Measurements from ENCODE around the gene PGAP6. TPM values are rescaled to one million over a fixed set of nuclear protein-coding genes. Genes with fewer than 3 reads are reported as not detected.

Gene PGAP6
- total and polyA plus RNA-seq, 2 of the 13 experiments (the other 11 are each of a cell fraction or from before 2014, with no cell fraction given): 52.7 to 136 TPM

DNA sequence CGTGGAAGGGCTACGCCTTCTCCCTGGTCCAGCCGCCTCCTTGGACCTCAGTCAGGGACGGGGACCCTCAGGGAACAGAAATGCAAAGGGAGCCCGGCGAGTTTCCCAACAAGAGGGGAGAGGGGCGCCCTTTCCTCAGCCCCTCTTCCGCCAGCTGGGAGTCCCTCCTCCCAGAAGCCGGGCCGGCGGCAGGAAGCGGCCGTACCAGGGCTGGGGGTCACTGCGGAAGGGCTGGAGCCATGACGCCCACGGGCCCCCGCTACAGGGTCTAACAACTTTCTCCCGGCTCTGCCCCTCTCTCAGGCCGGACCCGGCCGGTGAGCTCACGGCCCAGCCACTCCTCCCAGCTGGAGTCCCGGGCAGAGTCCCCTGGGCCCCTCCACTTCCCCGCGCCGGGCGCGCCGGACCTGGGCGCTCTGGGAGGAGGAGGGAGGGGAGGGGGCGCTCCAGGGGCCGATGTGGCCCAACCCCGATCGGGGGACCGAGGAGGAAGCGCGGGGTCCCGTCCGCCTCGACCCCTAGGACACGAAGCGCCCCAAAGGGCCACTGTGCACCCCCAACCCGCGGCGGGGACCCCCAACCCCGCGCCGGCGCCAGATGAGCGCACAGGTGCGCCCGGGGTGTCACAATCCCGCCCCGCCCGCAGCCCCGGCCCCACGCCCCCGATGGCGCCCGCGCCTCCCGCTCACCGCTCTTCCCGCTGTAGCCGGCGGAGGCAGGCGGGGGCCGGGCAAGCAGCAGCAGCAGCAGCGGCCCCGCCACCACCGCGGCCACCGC is 578 bp downstream of the PGAP6 start (continued):
- TF ChIP-seq, protein P1, sequence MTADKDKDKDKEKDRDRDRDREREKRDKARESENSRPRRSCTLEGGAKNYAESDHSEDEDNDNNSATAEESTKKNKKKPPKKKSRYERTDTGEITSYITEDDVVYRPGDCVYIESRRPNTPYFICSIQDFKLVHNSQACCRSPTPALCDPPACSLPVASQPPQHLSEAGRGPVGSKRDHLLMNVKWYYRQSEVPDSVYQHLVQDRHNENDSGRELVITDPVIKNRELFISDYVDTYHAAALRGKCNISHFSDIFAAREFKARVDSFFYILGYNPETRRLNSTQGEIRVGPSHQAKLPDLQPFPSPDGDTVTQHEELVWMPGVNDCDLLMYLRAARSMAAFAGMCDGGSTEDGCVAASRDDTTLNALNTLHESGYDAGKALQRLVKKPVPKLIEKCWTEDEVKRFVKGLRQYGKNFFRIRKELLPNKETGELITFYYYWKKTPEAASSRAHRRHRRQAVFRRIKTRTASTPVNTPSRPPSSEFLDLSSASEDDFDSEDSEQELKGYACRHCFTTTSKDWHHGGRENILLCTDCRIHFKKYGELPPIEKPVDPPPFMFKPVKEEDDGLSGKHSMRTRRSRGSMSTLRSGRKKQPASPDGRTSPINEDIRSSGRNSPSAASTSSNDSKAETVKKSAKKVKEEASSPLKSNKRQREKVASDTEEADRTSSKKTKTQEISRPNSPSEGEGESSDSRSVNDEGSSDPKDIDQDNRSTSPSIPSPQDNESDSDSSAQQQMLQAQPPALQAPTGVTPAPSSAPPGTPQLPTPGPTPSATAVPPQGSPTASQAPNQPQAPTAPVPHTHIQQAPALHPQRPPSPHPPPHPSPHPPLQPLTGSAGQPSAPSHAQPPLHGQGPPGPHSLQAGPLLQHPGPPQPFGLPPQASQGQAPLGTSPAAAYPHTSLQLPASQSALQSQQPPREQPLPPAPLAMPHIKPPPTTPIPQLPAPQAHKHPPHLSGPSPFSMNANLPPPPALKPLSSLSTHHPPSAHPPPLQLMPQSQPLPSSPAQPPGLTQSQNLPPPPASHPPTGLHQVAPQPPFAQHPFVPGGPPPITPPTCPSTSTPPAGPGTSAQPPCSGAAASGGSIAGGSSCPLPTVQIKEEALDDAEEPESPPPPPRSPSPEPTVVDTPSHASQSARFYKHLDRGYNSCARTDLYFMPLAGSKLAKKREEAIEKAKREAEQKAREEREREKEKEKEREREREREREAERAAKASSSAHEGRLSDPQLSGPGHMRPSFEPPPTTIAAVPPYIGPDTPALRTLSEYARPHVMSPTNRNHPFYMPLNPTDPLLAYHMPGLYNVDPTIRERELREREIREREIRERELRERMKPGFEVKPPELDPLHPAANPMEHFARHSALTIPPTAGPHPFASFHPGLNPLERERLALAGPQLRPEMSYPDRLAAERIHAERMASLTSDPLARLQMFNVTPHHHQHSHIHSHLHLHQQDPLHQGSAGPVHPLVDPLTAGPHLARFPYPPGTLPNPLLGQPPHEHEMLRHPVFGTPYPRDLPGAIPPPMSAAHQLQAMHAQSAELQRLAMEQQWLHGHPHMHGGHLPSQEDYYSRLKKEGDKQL (CRISPR knock-in tag; IDR thresholded peaks at IDR 0.05; ENCODE audit: low read depth): no peak
- TF ChIP-seq ZFY (CRISPR knock-in tag; IDR thresholded peaks at IDR 0.05) (peak; percentile 65), DNMT3B (CRISPR knock-in tag; conservative IDR thresholded peaks at IDR 0.05) (no peak), FOXK2 (IDR thresholded peaks at IDR 0.05) (no peak), MXD4 (CRISPR knock-in tag; IDR thresholded peaks at IDR 0.05) (peak; percentile 53; the same call in 1 of the 2 replicates), SPEN (CRISPR knock-in tag; IDR thresholded peaks at IDR 0.05; ENCODE audit: low read depth) (peak; percentile 49; the same call in 1 of the 2 replicates), POLR2AphosphoS2 (IDR thresholded peaks at IDR 0.05; ENCODE audit: low read depth, low read length) (no peak), ZNF10 (CRISPR knock-in tag; IDR thresholded peaks at IDR 0.05; ENCODE audit: borderline replicate concordance, low read depth) (no peak), PHF8 (CRISPR knock-in tag; IDR thresholded peaks at IDR 0.05) (peak; percentile 54; the same call in 1 of the 2 replicates), ZNF230 (CRISPR knock-in tag; IDR thresholded peaks at IDR 0.05) (no peak), PHF20 (CRISPR knock-in tag; IDR thresholded peaks at IDR 0.05) (peak; percentile 13; the same call in 1 of the 2 replicates), ZNF768 (CRISPR knock-in tag; IDR thresholded peaks at IDR 0.05) (0 out of 2 replicates have a peak, but pooled peaks have one; percentile 11), ZNF3 (CRISPR knock-in tag; IDR thresholded peaks at IDR 0.05) (no peak)
- TF ChIP-seq, protein P2, sequence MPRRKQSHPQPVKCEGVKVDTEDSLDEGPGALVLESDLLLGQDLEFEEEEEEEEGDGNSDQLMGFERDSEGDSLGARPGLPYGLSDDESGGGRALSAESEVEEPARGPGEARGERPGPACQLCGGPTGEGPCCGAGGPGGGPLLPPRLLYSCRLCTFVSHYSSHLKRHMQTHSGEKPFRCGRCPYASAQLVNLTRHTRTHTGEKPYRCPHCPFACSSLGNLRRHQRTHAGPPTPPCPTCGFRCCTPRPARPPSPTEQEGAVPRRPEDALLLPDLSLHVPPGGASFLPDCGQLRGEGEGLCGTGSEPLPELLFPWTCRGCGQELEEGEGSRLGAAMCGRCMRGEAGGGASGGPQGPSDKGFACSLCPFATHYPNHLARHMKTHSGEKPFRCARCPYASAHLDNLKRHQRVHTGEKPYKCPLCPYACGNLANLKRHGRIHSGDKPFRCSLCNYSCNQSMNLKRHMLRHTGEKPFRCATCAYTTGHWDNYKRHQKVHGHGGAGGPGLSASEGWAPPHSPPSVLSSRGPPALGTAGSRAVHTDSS (CRISPR knock-in tag; conservative IDR thresholded peaks at IDR 0.05): no peak
- TF ChIP-seq, protein P3, sequence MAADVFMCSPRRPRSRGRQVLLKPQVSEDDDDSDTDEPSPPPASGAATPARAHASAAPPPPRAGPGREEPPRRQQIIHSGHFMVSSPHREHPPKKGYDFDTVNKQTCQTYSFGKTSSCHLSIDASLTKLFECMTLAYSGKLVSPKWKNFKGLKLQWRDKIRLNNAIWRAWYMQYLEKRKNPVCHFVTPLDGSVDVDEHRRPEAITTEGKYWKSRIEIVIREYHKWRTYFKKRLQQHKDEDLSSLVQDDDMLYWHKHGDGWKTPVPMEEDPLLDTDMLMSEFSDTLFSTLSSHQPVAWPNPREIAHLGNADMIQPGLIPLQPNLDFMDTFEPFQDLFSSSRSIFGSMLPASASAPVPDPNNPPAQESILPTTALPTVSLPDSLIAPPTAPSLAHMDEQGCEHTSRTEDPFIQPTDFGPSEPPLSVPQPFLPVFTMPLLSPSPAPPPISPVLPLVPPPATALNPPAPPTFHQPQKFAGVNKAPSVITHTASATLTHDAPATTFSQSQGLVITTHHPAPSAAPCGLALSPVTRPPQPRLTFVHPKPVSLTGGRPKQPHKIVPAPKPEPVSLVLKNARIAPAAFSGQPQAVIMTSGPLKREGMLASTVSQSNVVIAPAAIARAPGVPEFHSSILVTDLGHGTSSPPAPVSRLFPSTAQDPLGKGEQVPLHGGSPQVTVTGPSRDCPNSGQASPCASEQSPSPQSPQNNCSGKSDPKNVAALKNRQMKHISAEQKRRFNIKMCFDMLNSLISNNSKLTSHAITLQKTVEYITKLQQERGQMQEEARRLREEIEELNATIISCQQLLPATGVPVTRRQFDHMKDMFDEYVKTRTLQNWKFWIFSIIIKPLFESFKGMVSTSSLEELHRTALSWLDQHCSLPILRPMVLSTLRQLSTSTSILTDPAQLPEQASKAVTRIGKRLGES (CRISPR knock-in tag; IDR thresholded peaks at IDR 0.05; ENCODE audit: borderline replicate concordance): no peak
- TF ChIP-seq, protein P4, sequence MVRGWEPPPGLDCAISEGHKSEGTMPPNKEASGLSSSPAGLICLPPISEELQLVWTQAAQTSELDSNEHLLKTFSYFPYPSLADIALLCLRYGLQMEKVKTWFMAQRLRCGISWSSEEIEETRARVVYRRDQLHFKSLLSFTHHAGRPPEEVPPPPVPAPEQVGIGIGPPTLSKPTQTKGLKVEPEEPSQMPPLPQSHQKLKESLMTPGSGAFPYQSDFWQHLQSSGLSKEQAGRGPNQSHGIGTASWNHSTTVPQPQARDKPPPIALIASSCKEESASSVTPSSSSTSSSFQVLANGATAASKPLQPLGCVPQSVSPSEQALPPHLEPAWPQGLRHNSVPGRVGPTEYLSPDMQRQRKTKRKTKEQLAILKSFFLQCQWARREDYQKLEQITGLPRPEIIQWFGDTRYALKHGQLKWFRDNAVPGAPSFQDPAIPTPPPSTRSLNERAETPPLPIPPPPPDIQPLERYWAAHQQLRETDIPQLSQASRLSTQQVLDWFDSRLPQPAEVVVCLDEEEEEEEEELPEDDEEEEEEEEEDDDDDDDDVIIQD (CRISPR knock-in tag; IDR thresholded peaks at IDR 0.05; ENCODE audit: low read depth): no peak
